ENCODE results near the gene MAF.

MAF gene

GRCh38 chr16:79595231-79595641 is 5.3 kb downstream of the MAF start:
- peak overlapping the region; percentile 80 for H3K4me3 ChIP-seq
- TF ChIP-seq CTCF (IDR thresholded peaks at IDR 0.05), result no peak
- DNase-seq (ENCODE audit: low spot score), result no peak
- peak overlapping the region in 1 of 2 donors; percentile 57 for H3K27ac ChIP-seq

GRCh38 chr16:79593754-79594153 is 6.8 kb downstream of the MAF start:
- TF ChIP-seq CTCF (IDR thresholded peaks at IDR 0.05), result no peak
- no peak for DNase-seq (ENCODE audit: low spot score)
- Histone ChIP-seq H3K27ac (no peak overlapping the region), H3K4me3 (no peak overlapping the region)

- DNase-seq (ENCODE audit: low spot score), result no peak
- no peak overlapping the region for H3K4me3 ChIP-seq
- H3K27ac ChIP-seq, result peak overlapping the region in 1 of 2 donors; percentile 55
- TF ChIP-seq CTCF (IDR thresholded peaks at IDR 0.05), result no peak
Observed at GRCh38 chr16:79593074-79593531, 7.4 kb downstream of the MAF start.

- Histone ChIP-seq H3K4me3 (no peak overlapping the region), H3K27ac (peak overlapping the region in 1 of 2 donors; percentile 64)
- TF ChIP-seq CTCF (IDR thresholded peaks at IDR 0.05), result no peak
- DNase-seq (ENCODE audit: low spot score), result no peak
Observed at GRCh38 chr16:79592186-79592585, 8.4 kb downstream of the MAF start.

GRCh38 chr16:79589601-79590102 is 10.9 kb downstream of the MAF start:
- Histone ChIP-seq H3K27ac (peak overlapping the region in 1 of 2 donors; percentile 65), H3K4me3 (peak overlapping the region; percentile 72)
- no peak for TF ChIP-seq CTCF (IDR thresholded peaks at IDR 0.05)
- DNase-seq (ENCODE audit: low spot score), result no peak

- TF ChIP-seq CTCF (IDR thresholded peaks at IDR 0.05), result no peak
- Histone ChIP-seq H3K4me3 (no peak overlapping the region), H3K27ac (no peak overlapping the region)
- DNase-seq (ENCODE audit: low spot score), result no peak
Observed at GRCh38 chr16:79587897-79588296, 12.6 kb downstream of the MAF start.

- Histone ChIP-seq H3K4me3 (no peak overlapping the region), H3K27ac (no peak overlapping the region)
- no peak for TF ChIP-seq CTCF (IDR thresholded peaks at IDR 0.05)
- no peak for DNase-seq (ENCODE audit: low spot score)
Observed at GRCh38 chr16:79587296-79587695, 13.2 kb downstream of the MAF start.

Measured in coronary artery (tissue), 2 donors.